Hematopoietic multipotent progenitor cell treated with erythropoietin and hydrocortisone succinate and interleukin-3 and kit ligand, for 8 days (in vitro differentiated cells): ENCODE measurements around the gene PIAS4.

Experiments
- DNase-seq: peaks from one replicate; pipeline ENCODE4 v3.0.0-alpha.2; 2015

PIAS4 gene

GRCh38 chr19:4023600-4024398 lies 16.3 kb downstream of the PIAS4 start:
- DNase-seq: no peak

GRCh38 chr19:4025317-4025716 lies 17.8 kb downstream of the PIAS4 start:
- DNase-seq: no peak

GRCh38 chr19:4027146-4027545 lies 19.6 kb downstream of the PIAS4 start:
- no peak for DNase-seq

GRCh38 chr19:4028334-4029246 lies 21.1 kb downstream of the PIAS4 start:
- DNase-seq: no peak

GRCh38 chr19:4029247-4029614 lies 21.7 kb downstream of the PIAS4 start:
- no peak for DNase-seq

GRCh38 chr19:4030552-4030951 lies 23.0 kb downstream of the PIAS4 start:
- DNase-seq: no peak

- no peak for DNase-seq
Measured at GRCh38 chr19:4030981-4031380, 23.4 kb downstream of the PIAS4 start.

- DNase-seq: no peak
Measured at GRCh38 chr19:4031420-4031819, 23.9 kb downstream of the PIAS4 start.

- DNase-seq: no peak
Measured at GRCh38 chr19:4032436-4032835, 24.9 kb downstream of the PIAS4 start.

GRCh38 chr19:4033028-4033956 lies 25.8 kb downstream of the PIAS4 start:
- no peak for DNase-seq

GRCh38 chr19:4034048-4035017 lies 26.8 kb downstream of the PIAS4 start:
- DNase-seq: no peak

- DNase-seq: no peak
Measured at GRCh38 chr19:4035018-4035566, 27.6 kb downstream of the PIAS4 start.

GRCh38 chr19:4035582-4035981 lies 28.0 kb downstream of the PIAS4 start:
- no peak for DNase-seq

GRCh38 chr19:4036576-4037300 lies 29.2 kb downstream of the PIAS4 start:
- DNase-seq: no peak

GRCh38 chr19:4037301-4037949 lies 29.9 kb downstream of the PIAS4 start:
- DNase-seq: no peak

GRCh38 chr19:4038057-4038456 lies 30.5 kb downstream of the PIAS4 start:
- DNase-seq: no peak

- no peak for DNase-seq
Measured at GRCh38 chr19:4038661-4039423, 31.3 kb downstream of the PIAS4 start.

GRCh38 chr19:4042064-4042730 lies 34.7 kb downstream of the PIAS4 start:
- no peak for DNase-seq

- DNase-seq: no peak
Measured at GRCh38 chr19:4042731-4043082, 35.2 kb downstream of the PIAS4 start.
